ENCODE results near the gene KCTD12. TPM values are rescaled to one million over a fixed set of nuclear protein-coding genes. Genes with fewer than 3 reads are reported as not detected.

KCTD12 gene
- total and polyA plus RNA-seq, 2 of the 13 experiments (the other 11 are each of a cell fraction or from before 2014, with no cell fraction given) = not detected

- FAIRE-seq (no peak), DNase-seq (ENCODE audit: low spot score) (no peak), ATAC-seq (no peak)
- H3K9me3 ChIP-seq (ENCODE audit: low read length) = no peaks in the 10 kb centered on the region
- H3K36me3 ChIP-seq (replicated peaks in 1 of 2; ENCODE audit: control insufficient read depth in 1 of 2, insufficient read depth in 2 of 2, low read length in 2 of 2) = no peaks in the 10 kb centered on the region
- intact Hi-C loops (cut with micrococcal nuclease; ENCODE audit: unreplicated experiment) = no loop called here
- H3K27ac ChIP-seq (ENCODE audit: extremely low read length, insufficient read depth, low read length) = no peak overlapping the region
- H3K27me3 ChIP-seq (ENCODE audit: control insufficient read depth in 1 of 2, insufficient read depth in 2 of 2, low read length in 2 of 2) = peaks cover 0 to 7% of the 10 kb centered on the region in 2 experiments; a peak in 1 of 5 replicates
- POLR2A ChIA-PET = no interaction called here
- no peaks in the 10 kb centered on the region for H3K79me2 ChIP-seq (ENCODE audit: insufficient read depth, low read length)
- no peak overlapping the region for H3K4me3 ChIP-seq (replicated peaks in 1 of 3; ENCODE audit: insufficient read depth in 1 of 3, low read depth in 2 of 3, low read length in 3 of 3)
- no peak overlapping the region for H2AFZ ChIP-seq (ENCODE audit: low read length)
- H3K9ac ChIP-seq (ENCODE audit: insufficient read depth, low read depth, low read length) = no peak overlapping the region
- no peak overlapping the region for H3K4me2 ChIP-seq (ENCODE audit: low read depth, low read length)
- CTCF ChIA-PET (ENCODE audit: low intra/inter-chr PET ratio, low total read pairs) = no interaction called here
- in situ Hi-C loops (cut with HindIII; ENCODE audit: extremely low pct_ligation_motif_present, low pct_unique_long_range_greater_than_20kb) = no loop called here
- WGBS (ENCODE audit: low lambda C conversion rate) = 29% methylated on average over 3 of the region's 3 CpGs
- no peaks in the 10 kb centered on the region for H4K20me1 ChIP-seq (ENCODE audit: insufficient read depth, low read length)
- no peaks in the 10 kb centered on the region for H3K4me1 ChIP-seq (ENCODE audit: insufficient read depth, low read length)
- no TSS peak for BruUV-seq (replicated peaks)
- TF ChIP-seq ZSCAN31 (CRISPR knock-in tag; IDR thresholded peaks at IDR 0.05; ENCODE audit: low read depth) = no peak
- no peak for TF ChIP-seq HNF1A (IDR thresholded peaks at IDR 0.05; ENCODE audit: low read depth)
- TF ChIP-seq HNF1A (CRISPR knock-in tag; IDR thresholded peaks at IDR 0.05; ENCODE audit: borderline replicate concordance) = no peak
- TF ChIP-seq RERE (CRISPR knock-in tag; IDR thresholded peaks at IDR 0.05; ENCODE audit: low read depth) = no peak
- TF ChIP-seq ZFP36L1 (CRISPR knock-in tag; IDR thresholded peaks at IDR 0.05) = no peak
- no peak for TF ChIP-seq KLF13 (CRISPR knock-in tag; IDR thresholded peaks at IDR 0.05)
- no peak for TF ChIP-seq HIC2 (CRISPR knock-in tag; IDR thresholded peaks at IDR 0.05; ENCODE audit: low read depth)
- no peak for TF ChIP-seq GLI4 (CRISPR knock-in tag; IDR thresholded peaks at IDR 0.05; ENCODE audit: borderline replicate concordance)
- no peak for TF ChIP-seq ELK4 (CRISPR knock-in tag; IDR thresholded peaks at IDR 0.05; ENCODE audit: borderline replicate concordance)
- no peak for TF ChIP-seq ZNF138 (CRISPR knock-in tag; IDR thresholded peaks at IDR 0.05; ENCODE audit: low read depth)
- no peak for TF ChIP-seq DMAP1 (CRISPR knock-in tag; IDR thresholded peaks at IDR 0.05)
- no peak for TF ChIP-seq ZSCAN21 (CRISPR knock-in tag; IDR thresholded peaks at IDR 0.05; ENCODE audit: borderline replicate concordance)
- no peak for TF ChIP-seq CEBPG (CRISPR knock-in tag; IDR thresholded peaks at IDR 0.05)
Observed at GRCh38 chr13:76871432-76871831, 14.8 kb downstream of the KCTD12 start.
